H7 (cell line): ENCODE results near the gene STUB1. TPM values are rescaled to one million over a fixed set of nuclear protein-coding genes. Genes with fewer than 3 reads are reported as not detected.
A peak's percentile ranks its signal among the peaks of the same experiment; 100 is the strongest.

Experiments used
- DNase-seq: peaks from one replicate; pipeline ENCODE4 v3.0.0; 2012
- H3K27me3 ChIP-seq: 2 replicates; pipeline ENCODE4 v1.6.0; 2011; ENCODE audit warnings: mild to moderate bottlenecking, low read length; ENCODE audit not compliant: control insufficient read depth, insufficient read depth
- H3K36me3 ChIP-seq: replicated peaks from 2 replicates; pipeline ENCODE4 v1.5.1; 2011; ENCODE audit warnings: low read length; ENCODE audit not compliant: control insufficient read depth, insufficient read depth
- H3K4me3 ChIP-seq: 2 replicates; pipeline ENCODE4 v1.5.1; 2011; ENCODE audit warnings: low read depth, mild to moderate bottlenecking, control low read depth, low read length, moderate library complexity; ENCODE audit not compliant: insufficient read depth
- total RNA-seq: library from RNA; depleted of rRNA; stranded (reverse); fragments of >200 nt; shearing (Covaris generic); gene quantifications from 2 replicates; pipeline ENCODE4 v1.2.3, GENCODE V29; 2014; rRNA removed

Gene STUB1
- total RNA-seq, 1 experiment from 2014 or later, result 115 TPM

GRCh38 chr16:728890-729744 is 48.9 kb downstream of the STUB1 start:
- Histone ChIP-seq H3K36me3 (peaks cover 3% of the 10 kb centered on the region), H3K27me3 (peaks cover 20% of the 10 kb centered on the region), H3K4me3 (peak overlapping the region; percentile 71)
- DNase-seq, result peak; percentile 85

- peaks cover 20% of the 10 kb centered on the region for H3K27me3 ChIP-seq
- DNase-seq, result no peak
- H3K4me3 ChIP-seq, result no peak overlapping the region
- peaks cover 5% of the 10 kb centered on the region for H3K36me3 ChIP-seq
Observed at GRCh38 chr16:729768-730665, 49.8 kb downstream of the STUB1 start.

- no peak for DNase-seq
- no peak overlapping the region for H3K4me3 ChIP-seq
- H3K36me3 ChIP-seq, result peaks cover 5% of the 10 kb centered on the region
- H3K27me3 ChIP-seq, result peaks cover 18% of the 10 kb centered on the region
Observed at GRCh38 chr16:730666-731509, 50.7 kb downstream of the STUB1 start.

GRCh38 chr16:732332-732731 is 52.1 kb downstream of the STUB1 start:
- peak; percentile 32 for DNase-seq
- H3K27me3 ChIP-seq, result peaks cover 9% of the 10 kb centered on the region
- peaks cover 8% of the 10 kb centered on the region for H3K36me3 ChIP-seq
- no peak overlapping the region for H3K4me3 ChIP-seq

Other genes starting within 250 kb of the STUB1 start
- gene CAPN15, start 152.7 kb upstream of the STUB1 start, total RNA-seq, result 80.6 and 87.5 TPM in 2 replicates
- 0.28 and 0.85 TPM in 2 replicates for gene PRR35, start 120.0 kb upstream of the STUB1 start, total RNA-seq
- gene NHLRC4, start 113.4 kb upstream of the STUB1 start, total RNA-seq, result 1.1 TPM in 2 replicates
- gene PIGQ, start 110.4 kb upstream of the STUB1 start, total RNA-seq, result 42.2 and 44.6 TPM in 2 replicates
- gene RAB40C, start 90.3 kb upstream of the STUB1 start, total RNA-seq, result 26.3 and 26.4 TPM in 2 replicates
- gene WFIKKN1, start 49.4 kb upstream of the STUB1 start, total RNA-seq, result 4.5 and 5.5 TPM in 2 replicates
- gene METTL26, start 44.1 kb upstream of the STUB1 start, total RNA-seq, result 129 and 135 TPM in 2 replicates
- gene MCRIP2, start 38.6 kb upstream of the STUB1 start, total RNA-seq, result 71.5 and 83.1 TPM in 2 replicates
- gene WDR90, start 31.0 kb upstream of the STUB1 start, total RNA-seq, result 35.3 and 38.3 TPM in 2 replicates
- 164 and 174 TPM in 2 replicates for gene RHOT2, start 12.3 kb upstream of the STUB1 start, total RNA-seq
- 3.1 and 5.9 TPM in 2 replicates for gene RHBDL1, start 4.7 kb upstream of the STUB1 start, total RNA-seq
- gene JMJD8, start 3.9 kb downstream of the STUB1 start, total RNA-seq, result 63.8 and 88.2 TPM in 2 replicates
- 18.3 and 18.9 TPM in 2 replicates for gene WDR24, start 10.0 kb downstream of the STUB1 start, total RNA-seq
- gene FBXL16, start 25.4 kb downstream of the STUB1 start, total RNA-seq, result 2.8 and 7.1 TPM in 2 replicates
- gene METRN, start 34.7 kb downstream of the STUB1 start, total RNA-seq, result 49.6 and 64.2 TPM in 2 replicates
- gene ANTKMT, start 40.7 kb downstream of the STUB1 start, total RNA-seq, result 22.6 and 29.8 TPM in 2 replicates
- 11.3 and 21.0 TPM in 2 replicates for gene CCDC78, start 46.0 kb downstream of the STUB1 start, total RNA-seq
- 26.6 and 33.1 TPM in 2 replicates for gene HAGHL, start 46.7 kb downstream of the STUB1 start, total RNA-seq
- gene CIAO3, start 60.6 kb downstream of the STUB1 start, total RNA-seq, result 42.6 and 46.1 TPM in 2 replicates
- 0.15 TPM in 1 of 2 replicates, not detected in the other for gene MSLN, start 80.3 kb downstream of the STUB1 start, total RNA-seq
- 58.7 and 63.4 TPM in 2 replicates for gene RPUSD1, start 108.0 kb downstream of the STUB1 start, total RNA-seq
- gene CHTF18, start 108.2 kb downstream of the STUB1 start, total RNA-seq, result 65.9 and 80.8 TPM in 2 replicates
- gene GNG13, start 120.3 kb downstream of the STUB1 start, total RNA-seq, result not detected in 2 replicates